ENCODE measurements around the gene CDS2.

CDS2 gene

GRCh38 chr20:5153612-5154542 lies 27.1 kb downstream of the CDS2 start:
- ChIA-PET CTCF (interaction anchor here (0.8 to 2.7 kb wide), 7 partner anchors 13 to 39 kb away, joined by 3 to 13 read pairs (median 5); partner anchors contain the start of gene CDS2), POLR2A (no interaction called here)
- no peak for DNase-seq (ENCODE audit: extremely low spot score)

GRCh38 chr20:5154543-5154925 lies 27.7 kb downstream of the CDS2 start:
- DNase-seq (ENCODE audit: extremely low spot score), result no peak
- TF ChIP-seq CTCF (IDR thresholded peaks at IDR 0.05; ENCODE audit: control extremely low read depth, extremely low read depth, low read depth, missing control alignments), result no peak
- ChIA-PET CTCF (interaction anchor here (1.1 to 2.7 kb wide), 6 partner anchors 8 to 28 kb away, joined by 3 to 13 read pairs (median 5); partner anchors contain the start of gene CDS2), POLR2A (no interaction called here)

More at GRCh38 chr20:5153612-5154542, 27.1 kb downstream of the CDS2 start:
- no peak for TF ChIP-seq CTCF (IDR thresholded peaks at IDR 0.05; ENCODE audit: control extremely low read depth, extremely low read depth, low read depth, missing control alignments)

GRCh38 chr20:5155404-5155803 lies 28.6 kb downstream of the CDS2 start:
- no peak for TF ChIP-seq CTCF (IDR thresholded peaks at IDR 0.05; ENCODE audit: control extremely low read depth, extremely low read depth, low read depth, missing control alignments)
- POLR2A ChIA-PET, result no interaction called here
- DNase-seq (ENCODE audit: extremely low spot score), result no peak
- CTCF ChIA-PET, result interaction anchor here (1.1 to 2.7 kb wide), 7 partner anchors 9 to 28 kb away, joined by 3 to 13 read pairs (median 4); partner anchors contain the start of gene CDS2

DNA sequence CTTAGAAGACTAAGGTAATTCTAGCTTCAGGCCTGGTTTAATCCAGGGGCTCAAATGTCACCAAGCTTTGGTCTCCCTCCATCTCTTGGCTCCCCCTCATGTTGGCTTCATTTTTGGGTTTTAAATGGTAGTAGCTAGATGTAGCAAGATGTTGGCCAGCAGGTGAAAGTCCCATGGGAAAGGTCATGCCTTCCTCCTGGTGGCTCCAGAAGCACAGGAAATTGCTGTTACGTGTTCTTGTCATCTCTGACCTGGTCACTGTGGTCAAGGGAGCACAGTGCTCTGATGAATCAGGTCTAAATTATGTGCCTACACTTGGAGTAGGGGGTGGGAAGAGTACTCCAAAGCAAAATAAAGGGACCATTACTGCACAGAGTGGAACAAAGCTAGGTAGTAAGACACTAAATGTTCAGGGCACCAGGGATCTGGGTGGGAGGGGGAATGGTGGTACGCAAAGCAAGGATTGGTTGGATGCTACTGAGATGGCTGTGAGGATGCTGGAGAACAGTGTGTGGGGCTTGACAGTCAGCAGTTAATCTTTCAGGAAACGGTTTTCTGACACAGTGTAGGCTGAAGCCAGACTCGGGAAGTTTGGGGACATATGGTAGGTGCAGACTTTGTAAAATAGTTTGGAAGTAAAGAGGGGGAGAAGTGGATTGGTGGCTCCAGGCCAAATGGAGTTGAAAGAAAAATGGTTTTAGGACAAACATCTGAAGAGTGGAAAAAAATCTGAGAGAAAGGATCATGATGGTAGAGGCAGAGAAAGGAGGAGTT lies 30.1 kb downstream of the CDS2 start:
- ChIA-PET POLR2A (no interaction called here), CTCF (interaction anchor here (1.1 to 2.9 kb wide), 11 partner anchors 10 to 66 kb away, joined by 3 to 14 read pairs (median 4); partner anchors contain the start of gene CDS2)
- DNase-seq (ENCODE audit: extremely low spot score), result no peak
- no peak for TF ChIP-seq CTCF (IDR thresholded peaks at IDR 0.05; ENCODE audit: control extremely low read depth, extremely low read depth, low read depth, missing control alignments)

- no peak for TF ChIP-seq CTCF (IDR thresholded peaks at IDR 0.05; ENCODE audit: control extremely low read depth, extremely low read depth, low read depth, missing control alignments)
- no peak for DNase-seq (ENCODE audit: extremely low spot score)
- CTCF ChIA-PET, result no interaction called here
- POLR2A ChIA-PET, result no interaction called here
Observed at GRCh38 chr20:5159928-5160327, 33.1 kb downstream of the CDS2 start.

DNA sequence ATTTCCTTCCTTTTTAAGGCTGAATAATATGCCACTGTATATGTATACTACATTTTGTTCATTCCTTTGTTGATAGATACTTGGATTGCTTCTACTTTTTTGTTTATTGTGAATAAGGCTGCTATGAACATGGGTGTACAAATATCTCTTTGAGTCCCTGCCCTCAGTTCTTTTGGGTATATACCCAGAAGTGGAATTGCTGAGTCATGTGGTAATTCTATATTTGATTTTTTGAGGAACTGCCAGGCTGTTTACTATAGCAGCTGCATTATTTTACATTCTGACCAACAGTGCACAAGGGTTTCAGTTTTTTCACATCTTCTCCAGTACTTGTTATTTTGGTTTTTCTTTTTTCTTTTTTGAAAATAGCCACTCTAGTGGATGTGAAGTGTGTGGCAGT lies 34.1 kb downstream of the CDS2 start:
- no peak for TF ChIP-seq CTCF (IDR thresholded peaks at IDR 0.05; ENCODE audit: control extremely low read depth, extremely low read depth, low read depth, missing control alignments)
- DNase-seq (ENCODE audit: extremely low spot score), result no peak
- ChIA-PET POLR2A (no interaction called here), CTCF (interaction anchor here (1.3 kb wide), 1 partner anchor 44 kb away, joined by 3 read pairs; no protein-coding TSS in a partner anchor)

Data from GM10248 (cell line).